ENCODE measurements around the gene DAZAP1.

DNA sequence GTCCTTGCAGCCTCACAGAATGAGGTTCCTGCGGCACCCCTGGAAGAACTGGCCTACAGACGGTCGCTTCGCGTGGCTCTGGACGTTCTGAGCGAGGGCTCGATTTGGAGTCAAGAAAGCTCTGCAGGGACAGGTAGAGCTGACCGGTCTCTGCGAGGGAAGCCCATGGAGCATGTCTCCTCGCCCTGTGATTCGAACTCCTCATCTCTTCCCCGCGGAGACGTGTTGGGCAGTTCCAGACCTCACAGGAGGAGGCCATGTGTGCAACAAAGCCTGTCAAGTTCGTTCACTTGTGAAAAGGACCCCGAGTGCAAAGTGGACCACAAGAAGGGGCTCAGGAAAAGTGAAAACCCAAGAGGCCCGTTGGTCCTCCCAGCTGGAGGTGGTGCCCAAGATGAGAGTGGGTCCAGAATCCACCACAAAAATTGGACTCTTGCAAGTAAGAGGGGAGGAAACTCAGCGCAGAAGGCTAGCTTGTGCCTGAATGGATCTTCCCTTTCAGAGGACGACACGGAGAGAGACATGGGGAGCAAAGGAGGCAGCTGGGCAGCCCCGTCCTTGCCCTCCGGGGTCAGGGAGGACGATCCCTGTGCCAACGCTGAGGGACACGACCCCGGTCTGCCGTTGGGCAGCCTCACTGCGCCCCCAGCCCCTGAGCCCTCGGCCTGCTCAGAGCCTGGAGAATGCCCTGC, 47.1 kb upstream of the DAZAP1 start:
- TF ChIP-seq CTCF (IDR thresholded peaks at IDR 0.05; ENCODE audit: insufficient read depth, low read length, poor library complexity, severe bottlenecking) (no peak), EZH2phosphoT487 (conservative IDR thresholded peaks at IDR 0.05; ENCODE audit: low read length) (no peak)
